Skeletal muscle tissue (tissue), 4 donors: ENCODE measurements around the gene PASK. TPM values are rescaled to one million over a fixed set of nuclear protein-coding genes. Genes with fewer than 3 reads are reported as not detected.
A peak's percentile ranks its signal among the peaks of the same experiment; 100 is the strongest.

ENCODE experiments used
- H3K27ac ChIP-seq: one replicate; pipeline ENCODE4 v1.7.0; 2013; ENCODE audit warnings: mild to moderate bottlenecking, low read depth, low read length, inconsistent platforms
- H3K27me3 ChIP-seq, 3 donors: one replicate each; pipeline ENCODE4 v1.7.0; 2013; ENCODE audit warnings: low read length in 3 of 3; ENCODE audit not compliant: control insufficient read depth in 3 of 3, insufficient read depth in 3 of 3
- H3K36me3 ChIP-seq, 3 donors: one replicate each; pipeline ENCODE4 v1.7.0; 2013; ENCODE audit warnings: low read length in 3 of 3; ENCODE audit not compliant: control insufficient read depth in 3 of 3, insufficient read depth in 3 of 3
- H3K4me1 ChIP-seq, 3 donors: one replicate each; pipeline ENCODE4 v1.7.0; 2013; ENCODE audit warnings: low read length in 3 of 3, mild to moderate bottlenecking in 3 of 3; ENCODE audit not compliant: control insufficient read depth in 3 of 3, insufficient read depth in 3 of 3
- H3K4me3 ChIP-seq, 3 donors: one replicate each; pipeline ENCODE4 v1.7.0; 2013; ENCODE audit warnings: low read length in 3 of 3
- H3K9ac ChIP-seq, 3 donors: one replicate each; pipeline ENCODE4 v1.7.0; 2013; ENCODE audit warnings: low read length in 3 of 3, mild to moderate bottlenecking in 3 of 3, moderate library complexity in 2 of 3, low read depth in 1 of 3
- H3K9me3 ChIP-seq, 3 donors: one replicate each; pipeline ENCODE4 v1.7.0; 2013; ENCODE audit warnings: low read length in 3 of 3; ENCODE audit not compliant: control insufficient read depth in 3 of 3
- total RNA-seq: library from RNA; depleted of rRNA; stranded (reverse); fragments of >200 nt; gene quantifications from one replicate; pipeline ENCODE4 v1.2.3, GENCODE V29; 2014
- donor health status: Osteomylitis.

The PASK gene
- total RNA-seq, 1 donor from 2014 or later: 3.7 TPM

DNA sequence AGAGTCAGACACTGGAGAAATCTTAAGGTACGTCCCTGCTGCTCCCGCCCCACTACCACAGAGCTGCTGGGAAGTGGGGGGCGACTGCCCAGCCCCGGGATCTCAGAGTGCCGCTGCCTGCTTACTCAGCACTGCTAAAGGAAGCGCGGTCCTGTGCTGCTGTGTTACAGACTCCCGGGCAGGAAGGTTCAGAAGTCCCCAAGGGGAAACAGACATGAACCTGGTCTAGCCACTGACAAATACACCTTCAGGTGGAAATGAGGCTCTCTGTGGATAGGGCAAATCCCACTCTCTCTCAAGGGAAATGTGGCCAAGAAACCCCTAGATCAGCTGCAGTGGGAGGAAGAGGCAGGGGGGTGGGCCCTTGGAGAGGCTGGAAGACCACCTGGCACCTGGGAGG, 60.9 kb downstream of the PASK start:
- Histone ChIP-seq H3K27me3 (no peaks in the 10 kb centered on the region), H3K9ac (no peak overlapping the region), H3K36me3 (peaks cover 54 to 72% (median 65%) of the 10 kb centered on the region in 3 donors), H3K9me3 (no peaks in the 10 kb centered on the region), H3K27ac (no peak overlapping the region), H3K4me1 (peaks cover 3 to 10% (median 4%) of the 10 kb centered on the region in 3 donors), H3K4me3 (no peak overlapping the region)

DNA sequence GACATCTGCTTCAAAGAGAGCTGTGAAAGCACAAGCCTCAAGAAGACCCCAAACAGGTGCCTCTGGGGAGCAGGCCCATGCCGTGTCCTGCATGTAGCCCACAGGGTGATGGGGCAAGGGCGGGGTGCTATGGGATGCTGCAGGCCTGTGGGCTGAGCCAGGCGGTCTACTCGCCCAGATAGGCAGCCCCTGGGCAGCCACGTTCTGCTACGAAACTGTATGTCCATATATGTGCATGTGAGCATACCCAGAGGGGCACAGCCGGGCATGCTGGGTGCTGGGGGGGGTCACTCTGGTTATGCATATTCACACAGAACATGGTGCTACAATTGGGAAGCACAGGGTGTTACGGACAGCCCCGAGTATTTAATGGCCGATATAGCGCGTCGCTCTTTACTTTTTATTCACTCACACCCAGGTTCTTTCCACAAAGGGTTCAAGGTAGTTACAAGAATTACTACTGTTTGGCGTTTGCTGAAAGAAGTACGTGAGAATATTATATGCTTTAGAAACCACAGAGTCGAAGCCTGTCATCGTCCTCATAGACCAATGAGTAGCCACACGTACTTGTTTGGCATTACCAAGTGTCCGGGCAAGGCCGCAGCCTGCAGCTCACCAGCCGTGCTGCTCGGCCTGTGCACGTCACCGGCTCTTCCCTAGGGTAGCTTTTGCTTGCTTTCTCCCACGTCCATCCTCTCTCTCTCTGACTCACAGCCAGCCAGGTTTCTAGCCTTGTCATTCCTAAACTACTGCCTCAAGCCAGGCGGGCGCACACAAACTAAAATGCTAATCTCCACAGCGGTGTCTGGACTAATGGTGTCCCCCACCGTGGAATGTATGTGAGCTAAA, 61.6 kb downstream of the PASK start:
- Histone ChIP-seq H3K9ac (no peak overlapping the region), H3K27ac (no peak overlapping the region), H3K36me3 (peaks cover 48 to 66% (median 59%) of the 10 kb centered on the region in 3 donors), H3K4me1 (peaks cover 1 to 9% (median 3%) of the 10 kb centered on the region in 3 donors), H3K9me3 (no peaks in the 10 kb centered on the region), H3K4me3 (no peak overlapping the region), H3K27me3 (no peaks in the 10 kb centered on the region)

DNA sequence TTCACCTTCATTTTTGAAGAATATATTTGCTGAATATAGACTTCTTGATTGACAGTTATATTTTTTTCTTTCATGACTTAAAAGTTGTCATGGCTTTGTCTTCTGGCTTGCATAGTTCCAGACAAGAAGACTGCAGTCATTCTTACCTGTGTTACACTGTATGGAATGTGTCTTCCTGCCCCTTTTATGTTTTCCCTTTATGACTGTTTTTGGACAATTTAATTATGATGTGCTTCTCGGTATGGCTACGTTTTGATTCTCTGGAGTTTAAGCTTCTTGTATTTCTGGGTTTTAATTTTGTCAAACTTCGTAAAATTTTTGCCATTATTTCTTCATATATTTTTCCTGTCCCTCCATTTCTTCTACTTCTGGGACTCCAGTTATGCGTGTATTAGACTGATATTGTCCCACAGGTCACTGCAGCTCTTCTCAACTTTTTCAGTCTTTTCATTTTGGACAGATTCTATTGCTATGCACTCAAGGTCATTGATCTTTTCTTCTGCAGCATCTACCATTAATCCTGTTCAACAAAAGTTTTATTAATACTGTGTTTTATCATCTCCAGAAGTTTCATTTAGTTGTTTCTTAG, 64.3 kb downstream of the PASK start:
- Histone ChIP-seq H3K4me3 (no peak overlapping the region), H3K36me3 (peaks cover 30 to 42% (median 40%) of the 10 kb centered on the region in 3 donors), H3K9me3 (no peaks in the 10 kb centered on the region), H3K27ac (no peak overlapping the region), H3K4me1 (peaks cover 2 to 4% (median 3%) of the 10 kb centered on the region in 3 donors), H3K27me3 (no peaks in the 10 kb centered on the region), H3K9ac (no peak overlapping the region)

DNA sequence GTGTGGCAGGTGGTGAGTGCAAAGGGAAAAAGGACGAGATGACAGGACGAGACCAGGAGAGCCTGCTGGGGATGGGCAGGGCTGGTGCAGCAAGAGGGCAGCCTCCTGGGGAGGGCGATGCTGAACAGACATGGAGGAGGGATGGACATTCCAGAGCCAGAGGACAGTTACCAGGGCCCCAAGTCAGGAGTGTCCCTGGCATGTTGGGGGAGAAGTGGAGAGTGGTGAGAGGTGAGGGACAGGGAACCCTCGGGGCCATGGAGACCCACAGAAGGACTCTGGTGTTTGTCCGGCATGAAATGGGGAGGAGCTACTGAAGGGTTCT, 66.2 kb downstream of the PASK start:
- Histone ChIP-seq H3K4me1 (peaks cover 2 to 4% (median 3%) of the 10 kb centered on the region in 3 donors), H3K9ac (no peak overlapping the region), H3K27ac (no peak overlapping the region), H3K27me3 (no peaks in the 10 kb centered on the region), H3K9me3 (no peaks in the 10 kb centered on the region), H3K36me3 (peaks cover 13 to 25% (median 23%) of the 10 kb centered on the region in 3 donors), H3K4me3 (no peak overlapping the region)

DNA sequence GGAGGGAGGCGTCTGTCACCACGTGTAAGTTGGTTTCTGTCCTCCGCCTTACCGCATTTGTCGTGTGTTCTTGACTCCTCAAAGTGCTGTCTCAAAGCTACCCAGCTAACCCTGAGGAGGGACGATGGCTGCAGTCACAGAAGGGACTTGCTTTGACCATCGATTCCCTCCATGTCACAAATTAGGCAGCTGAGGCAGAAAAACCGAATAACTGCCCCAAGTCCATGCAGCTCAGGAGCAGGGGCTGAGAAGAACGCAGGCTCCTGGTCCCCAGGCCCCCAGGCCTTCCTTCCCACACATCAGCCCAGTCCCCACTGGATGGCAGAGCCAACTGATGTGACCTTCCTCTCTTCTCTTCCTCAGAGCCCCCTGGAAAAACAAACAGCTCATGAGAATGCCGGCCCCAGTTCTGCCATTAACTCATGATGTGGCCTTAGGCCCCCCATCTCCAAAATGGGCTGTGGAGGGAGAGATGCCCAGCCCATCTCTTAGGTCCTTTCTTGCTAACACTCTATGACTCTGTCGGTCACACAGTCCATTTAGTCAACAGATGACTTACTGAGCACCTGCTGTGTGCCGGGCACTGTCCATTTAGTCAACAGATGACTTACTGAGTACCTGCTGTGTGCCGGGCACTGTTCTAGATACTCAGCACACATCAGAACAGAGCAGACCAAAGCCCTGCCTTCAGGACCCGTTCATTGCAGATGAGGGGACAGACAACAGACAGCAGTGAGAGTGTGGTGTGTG, 66.8 kb downstream of the PASK start:
- Histone ChIP-seq H3K36me3 (peaks cover 8 to 20% (median 20%) of the 10 kb centered on the region in 3 donors), H3K27me3 (no peaks in the 10 kb centered on the region), H3K9ac (no peak overlapping the region), H3K9me3 (no peaks in the 10 kb centered on the region), H3K4me3 (no peak overlapping the region), H3K27ac (no peak overlapping the region), H3K4me1 (peaks cover 2 to 4% (median 3%) of the 10 kb centered on the region in 3 donors)

DNA sequence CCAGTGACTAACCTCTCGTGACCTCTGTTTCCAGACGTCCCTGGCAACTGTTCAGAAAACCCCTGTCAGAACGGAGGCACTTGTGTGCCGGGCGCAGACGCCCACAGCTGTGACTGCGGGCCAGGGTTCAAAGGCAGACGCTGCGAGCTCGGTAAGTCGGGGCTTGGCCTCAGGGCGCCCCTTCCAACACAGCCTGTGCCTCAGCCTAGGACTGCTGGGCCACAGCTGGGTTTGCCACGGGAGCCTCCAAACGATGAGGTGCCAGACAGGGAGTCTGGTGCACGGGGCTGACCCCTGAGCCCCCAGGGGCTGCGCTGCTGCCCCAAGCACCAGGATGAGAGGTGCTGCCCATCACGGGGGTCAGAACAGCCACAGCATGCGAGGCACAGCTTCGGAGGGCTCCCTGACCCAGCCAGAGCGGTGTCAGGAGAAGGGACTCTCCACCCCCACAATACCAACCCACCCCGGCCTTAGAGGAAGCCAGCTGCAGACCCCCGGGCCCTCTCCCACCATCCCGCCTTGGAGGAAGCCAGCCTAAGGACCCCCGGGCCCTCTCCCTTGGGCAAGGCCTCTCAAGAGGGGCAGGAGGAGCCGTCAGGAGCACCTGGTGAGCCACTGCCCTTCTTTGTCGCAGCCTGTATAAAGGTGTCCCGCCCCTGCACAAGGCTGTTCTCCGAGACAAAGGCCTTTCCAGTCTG, 67.5 kb downstream of the PASK start:
- Histone ChIP-seq H3K9ac (peak overlapping the region in 1 of 3 donors; percentile 33), H3K27me3 (no peaks in the 10 kb centered on the region), H3K4me1 (peaks cover 2 to 4% (median 3%) of the 10 kb centered on the region in 3 donors), H3K36me3 (peaks cover 3 to 14% (median 13%) of the 10 kb centered on the region in 3 donors), H3K27ac (no peak overlapping the region), H3K4me3 (no peak overlapping the region), H3K9me3 (no peaks in the 10 kb centered on the region)

DNA sequence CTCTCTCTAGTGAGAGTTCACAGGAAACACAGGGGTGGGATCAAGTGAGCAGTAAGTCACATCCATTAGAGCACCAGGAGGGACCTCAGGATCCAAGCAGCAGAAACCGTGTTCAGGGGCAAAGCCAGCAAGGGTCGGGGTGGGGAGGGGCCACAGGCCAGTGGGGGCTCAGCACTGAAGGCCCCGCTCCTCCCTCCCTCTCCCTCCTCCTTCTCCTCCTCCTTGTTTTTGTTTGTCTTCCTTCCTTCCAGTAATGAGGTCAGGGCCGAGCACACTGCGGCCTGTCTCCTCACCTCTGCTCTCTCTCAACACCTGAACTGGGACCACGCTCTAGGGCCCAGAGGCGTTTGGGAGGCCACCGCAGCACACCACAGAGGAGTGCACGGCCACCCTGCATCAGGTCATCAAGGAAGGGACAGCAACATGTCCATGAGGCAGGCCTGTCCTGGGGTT, 68.1 kb downstream of the PASK start:
- H3K27ac ChIP-seq: no peak overlapping the region
- H3K4me3 ChIP-seq: no peak overlapping the region
- H3K9me3 ChIP-seq: no peaks in the 10 kb centered on the region
- peak overlapping the region in 1 of 3 donors; percentile 33 for H3K9ac ChIP-seq
- H3K27me3 ChIP-seq: no peaks in the 10 kb centered on the region
- H3K36me3 ChIP-seq: peaks cover 1 to 8% (median 7%) of the 10 kb centered on the region in 3 donors
- H3K4me1 ChIP-seq: peaks cover 2 to 4% (median 3%) of the 10 kb centered on the region in 3 donors

DNA sequence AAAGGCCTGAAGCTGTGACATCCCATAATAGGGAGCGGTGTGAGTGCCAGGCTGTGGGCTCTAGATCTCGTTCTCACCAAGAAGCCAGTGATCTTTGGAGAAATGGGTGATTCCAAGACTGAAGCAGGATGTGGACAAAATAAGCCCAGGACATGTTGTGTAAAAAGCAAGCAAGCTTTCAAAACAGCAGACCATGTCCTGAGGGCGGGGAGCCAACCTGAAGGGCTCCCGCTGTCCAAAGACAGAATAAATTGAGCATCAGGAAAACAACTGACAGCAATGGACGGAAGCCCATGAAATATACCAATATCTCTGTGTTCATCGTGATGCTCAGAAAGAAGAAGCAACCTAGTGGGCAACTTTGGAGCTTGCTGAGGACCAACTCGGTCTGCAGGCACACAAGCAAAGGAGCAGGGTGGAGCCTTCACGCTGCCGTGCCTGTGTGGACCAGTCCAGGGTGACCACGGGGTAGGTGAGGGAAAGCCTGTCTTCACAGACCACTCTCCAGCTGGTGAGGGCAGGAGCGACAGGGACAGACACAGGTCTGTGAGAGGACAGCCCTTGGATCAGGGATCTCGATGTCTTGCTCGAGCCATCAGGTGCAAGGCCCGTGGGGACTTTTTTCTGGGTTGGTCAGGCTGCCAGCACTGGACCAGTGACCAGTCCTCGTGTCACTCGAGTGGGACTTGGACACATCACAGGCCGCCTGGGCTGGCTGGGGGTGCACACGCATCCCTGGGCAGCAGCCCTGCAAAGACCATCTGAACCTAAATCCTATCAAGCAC, 68.7 kb downstream of the PASK start:
- H3K9ac ChIP-seq: peak overlapping the region in 1 of 3 donors; percentile 33
- H3K27me3 ChIP-seq: no peaks in the 10 kb centered on the region
- no peaks in the 10 kb centered on the region for H3K9me3 ChIP-seq
- peaks cover 2 to 4% (median 3%) of the 10 kb centered on the region in 3 donors for H3K4me1 ChIP-seq
- no peak overlapping the region for H3K27ac ChIP-seq
- H3K4me3 ChIP-seq: no peak overlapping the region
- peaks cover 3 to 6% (median 4%) of the 10 kb centered on the region in 3 donors for H3K36me3 ChIP-seq
